ENCODE measurements around the gene CD72. TPM values are rescaled to one million over a fixed set of nuclear protein-coding genes. Genes with fewer than 3 reads are reported as not detected.
"Not testable (repeated sequence)": the region's sequence is repeated elsewhere in the genome, so short reads cannot be mapped to it uniquely, and the experiment has no call there.

Gene CD72
- total RNA-seq, 2 donors from 2014 or later: 7.5 to 43.2 TPM

- Mint-ChIP-seq H3K4me3 (peak overlapping the region; percentile 64), H3K4me1 (peaks cover 23% of the 10 kb centered on the region), H3K27me3 (no peaks in the 10 kb centered on the region), H3K27ac (peak overlapping the region; percentile 65), H3K36me3 (ENCODE audit: low read depth) (peaks cover 16% of the 10 kb centered on the region), H3K9me3 (peaks cover 4% of the 10 kb centered on the region)
- ATAC-seq (replicated peaks): no peak
Measured at GRCh38 chr9:35639631-35640030, 21.4 kb upstream of the CD72 start.

DNA sequence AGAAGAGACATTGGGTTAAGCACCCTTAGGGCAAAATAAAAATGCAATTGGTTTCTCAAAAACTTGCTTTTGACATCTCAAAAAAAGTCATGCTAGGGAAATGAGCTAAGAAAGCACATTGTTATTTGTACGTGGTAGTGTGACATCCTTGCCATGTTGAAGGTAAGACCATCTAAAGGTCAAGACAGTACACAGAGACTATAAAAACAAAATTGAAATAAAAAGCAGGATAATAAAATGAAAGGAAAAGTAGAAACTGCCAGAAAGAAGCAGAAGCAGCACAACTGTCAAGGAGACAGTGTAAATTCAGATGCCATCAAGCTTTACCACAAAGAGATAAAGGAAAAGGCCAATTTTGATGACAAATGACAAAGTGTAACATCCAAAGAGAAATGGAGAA is 21.0 kb upstream of the CD72 start:
- peak overlapping the region; percentile 64 for H3K4me3 Mint-ChIP-seq
- peak overlapping the region; percentile 65 for H3K27ac Mint-ChIP-seq
- H3K4me1 Mint-ChIP-seq: peaks cover 20% of the 10 kb centered on the region
- H3K36me3 Mint-ChIP-seq (ENCODE audit: low read depth): peaks cover 12% of the 10 kb centered on the region
- H3K9me3 Mint-ChIP-seq; ATAC-seq (replicated peaks); H3K27me3 Mint-ChIP-seq: not testable (repeated sequence)

DNA sequence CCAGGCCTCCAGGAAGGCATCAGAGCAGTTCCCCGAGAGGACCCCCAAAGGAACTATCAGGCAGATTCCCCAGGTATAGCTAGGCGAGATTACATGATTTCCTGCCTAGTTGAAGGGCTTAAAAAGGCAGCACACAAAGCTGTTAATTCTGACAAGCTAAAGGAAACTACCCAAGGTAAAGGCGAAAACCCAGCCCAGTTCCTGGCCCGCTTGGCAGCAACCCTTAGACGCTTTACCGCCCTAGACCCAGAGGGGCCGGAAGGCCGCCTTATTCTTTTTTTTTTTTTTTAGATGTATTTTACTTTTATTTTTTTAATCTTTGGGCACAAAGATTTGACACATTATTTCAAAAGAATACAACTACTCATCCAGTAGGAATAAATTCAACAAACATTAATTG is 20.5 kb upstream of the CD72 start:
- not testable (repeated sequence) for ATAC-seq (replicated peaks); H3K27me3 Mint-ChIP-seq; H3K27ac Mint-ChIP-seq; H3K9me3 Mint-ChIP-seq
- H3K36me3 Mint-ChIP-seq (ENCODE audit: low read depth): peaks cover 10% of the 10 kb centered on the region
- peaks cover 20% of the 10 kb centered on the region for H3K4me1 Mint-ChIP-seq
- H3K4me3 Mint-ChIP-seq: peak overlapping the region; percentile 64

DNA sequence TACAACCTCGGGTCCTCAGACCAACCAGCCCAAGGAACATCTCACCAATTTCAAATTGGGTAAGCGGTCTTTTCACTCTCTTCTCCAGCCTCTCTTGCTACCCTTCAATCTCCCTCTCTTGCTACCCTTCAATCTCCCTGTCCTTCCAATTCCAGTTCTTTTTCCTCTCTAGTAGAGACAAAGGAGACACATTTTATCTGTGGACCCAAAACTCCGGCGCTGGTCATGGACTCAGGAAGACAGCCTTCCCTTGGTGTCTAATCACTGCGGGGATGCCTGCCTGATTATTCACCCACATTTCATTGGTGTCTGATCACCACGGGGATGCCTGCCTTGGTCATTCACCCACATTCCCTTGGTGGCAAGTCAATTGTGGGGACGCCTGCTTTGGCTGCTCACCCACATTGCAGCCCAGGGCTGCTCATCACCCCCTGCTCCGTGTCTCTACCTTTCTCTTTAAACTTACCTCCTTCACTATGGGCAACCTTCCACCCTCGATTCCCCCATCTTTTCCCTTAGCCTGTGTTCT is 19.3 kb upstream of the CD72 start:
- H3K27me3 Mint-ChIP-seq; ATAC-seq (replicated peaks); H3K9me3 Mint-ChIP-seq; H3K27ac Mint-ChIP-seq; H3K4me3 Mint-ChIP-seq: not testable (repeated sequence)
- Mint-ChIP-seq H3K36me3 (ENCODE audit: low read depth) (peaks cover 10% of the 10 kb centered on the region), H3K4me1 (peaks cover 20% of the 10 kb centered on the region)

- Mint-ChIP-seq H3K36me3 (ENCODE audit: low read depth) (peaks cover 10% of the 10 kb centered on the region), H3K4me1 (peaks cover 20% of the 10 kb centered on the region)
- H3K9me3 Mint-ChIP-seq; H3K27ac Mint-ChIP-seq; H3K27me3 Mint-ChIP-seq; ATAC-seq (replicated peaks); H3K4me3 Mint-ChIP-seq: not testable (repeated sequence)
Measured at GRCh38 chr9:35636877-35637246, 18.6 kb upstream of the CD72 start.

- no peaks in the 10 kb centered on the region for H3K27me3 Mint-ChIP-seq
- H3K4me3 Mint-ChIP-seq: peak overlapping the region; percentile 28
- H3K36me3 Mint-ChIP-seq (ENCODE audit: low read depth): peaks cover 10% of the 10 kb centered on the region
- ATAC-seq (replicated peaks): no peak
- peaks cover 20% of the 10 kb centered on the region for H3K4me1 Mint-ChIP-seq
- H3K9me3 Mint-ChIP-seq: peaks cover 4% of the 10 kb centered on the region
- H3K27ac Mint-ChIP-seq: peak overlapping the region; percentile 9
Measured at GRCh38 chr9:35636135-35636876, 18.1 kb upstream of the CD72 start.

- no peak for ATAC-seq (replicated peaks)
- H3K4me1 Mint-ChIP-seq: peaks cover 20% of the 10 kb centered on the region
- peaks cover 4% of the 10 kb centered on the region for H3K9me3 Mint-ChIP-seq
- H3K27me3 Mint-ChIP-seq: no peaks in the 10 kb centered on the region
- peak overlapping the region; percentile 28 for H3K4me3 Mint-ChIP-seq
- peak overlapping the region; percentile 9 for H3K27ac Mint-ChIP-seq
- H3K36me3 Mint-ChIP-seq (ENCODE audit: low read depth): peaks cover 6% of the 10 kb centered on the region
Measured at GRCh38 chr9:35635730-35636129, 17.5 kb upstream of the CD72 start.

- no peaks in the 10 kb centered on the region for H3K4me1 Mint-ChIP-seq
- H3K27ac Mint-ChIP-seq: no peak overlapping the region
- H3K36me3 Mint-ChIP-seq (ENCODE audit: low read depth): no peaks in the 10 kb centered on the region
- no peaks in the 10 kb centered on the region for H3K27me3 Mint-ChIP-seq
- no peak overlapping the region for H3K4me3 Mint-ChIP-seq
- no peaks in the 10 kb centered on the region for H3K9me3 Mint-ChIP-seq
- ATAC-seq (replicated peaks): peak; percentile 21
Measured at GRCh38 chr9:35629597-35629996, 11.4 kb upstream of the CD72 start.

DNA sequence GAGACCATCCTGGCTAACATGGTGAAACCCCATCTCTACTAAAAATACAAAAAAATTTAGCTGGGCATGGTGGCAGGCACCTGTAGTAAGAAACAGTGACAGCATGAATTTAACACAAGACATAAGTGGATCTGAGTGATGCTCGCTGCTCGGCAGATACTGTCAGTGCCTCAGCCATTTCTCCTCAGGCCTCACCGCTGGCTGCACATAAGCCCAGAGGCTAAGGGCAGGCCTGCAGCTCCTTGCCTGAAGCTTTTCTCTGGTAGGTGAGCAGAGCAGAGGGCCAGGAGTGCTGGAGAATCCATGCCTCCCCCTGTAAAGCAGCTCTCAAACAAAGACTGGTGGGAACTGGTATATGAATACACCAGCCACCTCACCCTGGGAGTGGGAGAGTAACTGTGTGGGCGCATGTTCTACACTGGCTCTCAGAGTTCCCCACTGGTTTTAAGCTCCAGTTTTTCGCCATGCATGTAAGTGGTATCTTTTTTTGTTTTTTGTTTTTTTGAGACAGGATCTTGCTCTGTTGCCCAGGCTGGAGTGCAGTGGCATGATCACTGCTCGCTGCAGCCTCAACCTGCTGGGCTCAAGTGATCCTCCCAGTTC is 10.3 kb upstream of the CD72 start:
- H3K27me3 Mint-ChIP-seq: no peaks in the 10 kb centered on the region
- ATAC-seq (replicated peaks): no peak
- no peaks in the 10 kb centered on the region for H3K36me3 Mint-ChIP-seq (ENCODE audit: low read depth)
- no peak overlapping the region for H3K27ac Mint-ChIP-seq
- H3K4me3 Mint-ChIP-seq: no peak overlapping the region
- H3K4me1 Mint-ChIP-seq: no peaks in the 10 kb centered on the region
- no peaks in the 10 kb centered on the region for H3K9me3 Mint-ChIP-seq

DNA sequence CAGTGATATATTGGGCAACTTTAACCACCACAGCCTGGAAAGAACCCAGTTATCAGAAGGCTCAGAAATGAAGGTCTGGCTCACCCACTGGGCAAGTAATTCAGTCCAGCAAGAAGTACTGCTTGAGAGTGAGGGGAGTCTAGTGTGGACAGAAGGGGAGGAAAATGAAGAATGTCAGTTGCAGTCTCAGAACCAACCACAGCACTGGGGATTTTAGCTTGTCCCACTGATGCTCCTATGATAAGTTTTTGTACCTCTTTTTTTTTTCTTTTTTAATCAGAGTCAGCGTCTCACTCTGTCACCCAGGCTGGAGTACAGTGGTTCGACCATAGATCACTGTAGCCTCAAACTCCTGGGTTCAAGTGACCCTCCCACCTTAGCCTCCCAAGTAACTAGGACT is 9.4 kb upstream of the CD72 start:
- H3K9me3 Mint-ChIP-seq: no peaks in the 10 kb centered on the region
- no peak overlapping the region for H3K4me3 Mint-ChIP-seq
- no peak for ATAC-seq (replicated peaks)
- no peaks in the 10 kb centered on the region for H3K36me3 Mint-ChIP-seq (ENCODE audit: low read depth)
- no peaks in the 10 kb centered on the region for H3K27me3 Mint-ChIP-seq
- H3K27ac Mint-ChIP-seq: no peak overlapping the region
- H3K4me1 Mint-ChIP-seq: no peaks in the 10 kb centered on the region

DNA sequence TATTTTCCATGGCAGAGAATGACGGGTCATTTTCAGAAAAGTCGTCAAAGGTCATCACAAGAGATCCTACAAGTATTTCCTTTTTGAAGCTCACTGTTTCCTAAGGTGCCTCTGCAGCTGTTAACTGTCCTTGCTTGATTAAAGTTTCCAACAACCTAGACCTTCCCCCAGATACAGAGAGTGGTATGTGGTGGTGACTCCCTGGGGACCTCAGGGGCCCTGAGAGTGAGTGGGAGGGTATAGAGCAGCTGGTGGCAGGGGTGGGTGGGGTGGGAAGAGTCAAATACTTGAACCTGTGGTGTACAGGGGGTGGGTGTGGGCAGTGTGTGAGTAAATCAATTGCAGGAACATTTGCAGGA is 1.6 kb upstream of the CD72 start:
- Mint-ChIP-seq H3K9me3 (no peaks in the 10 kb centered on the region), H3K4me1 (peaks cover 33% of the 10 kb centered on the region), H3K36me3 (ENCODE audit: low read depth) (peaks cover 6% of the 10 kb centered on the region), H3K27ac (peak overlapping the region; percentile 94), H3K4me3 (peak overlapping the region; percentile 92), H3K27me3 (no peaks in the 10 kb centered on the region)
- peak; percentile 73 for ATAC-seq (replicated peaks)

DNA sequence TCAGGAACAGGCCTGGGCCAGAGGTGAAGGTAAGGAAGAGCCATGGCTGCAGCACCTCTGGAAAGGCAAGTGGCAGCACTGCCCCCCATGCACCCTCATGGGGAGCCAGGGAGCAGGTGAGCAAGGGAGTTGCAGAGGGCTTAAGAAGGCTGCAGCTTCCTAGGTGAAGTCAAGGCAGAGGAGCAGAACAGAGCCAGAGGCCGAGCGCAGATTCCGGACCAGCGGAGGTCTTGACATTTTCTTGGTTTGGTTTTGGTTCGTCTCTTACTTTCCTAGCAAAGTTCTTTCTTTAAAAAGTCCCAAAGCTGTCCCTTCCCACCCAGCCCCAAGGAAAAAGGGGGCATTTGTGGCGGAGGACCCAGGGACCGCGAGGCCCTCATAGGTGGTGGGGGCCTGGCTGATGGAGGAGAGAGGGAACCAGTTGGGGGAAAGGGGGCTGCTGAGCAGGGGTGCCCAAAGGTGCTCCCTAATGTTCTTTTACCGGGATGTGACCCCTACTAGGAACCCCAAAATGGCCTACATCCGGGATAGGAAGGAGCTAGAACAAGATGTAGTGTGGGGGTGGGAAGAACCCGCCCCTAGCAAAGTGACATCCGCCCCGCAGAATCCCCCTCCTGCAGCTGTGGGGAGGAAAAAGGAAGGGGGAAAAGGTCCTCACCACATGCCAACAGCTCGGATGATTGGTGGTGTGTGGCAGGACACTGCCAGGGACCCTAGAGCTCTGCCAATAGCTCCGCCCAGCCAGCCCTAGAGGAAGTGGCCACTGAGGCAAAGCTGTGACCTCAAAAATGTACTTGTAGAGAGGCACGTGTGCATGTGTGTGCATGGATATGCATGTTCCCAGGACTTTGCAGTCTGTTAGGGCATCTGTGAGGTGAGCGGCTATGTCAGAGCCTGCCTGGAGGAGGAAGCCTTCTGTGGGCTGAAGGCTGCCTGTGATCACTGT is 914 bp upstream of the CD72 start:
- Mint-ChIP-seq H3K27me3 (no peaks in the 10 kb centered on the region), H3K9me3 (no peaks in the 10 kb centered on the region), H3K36me3 (ENCODE audit: low read depth) (peaks cover 6% of the 10 kb centered on the region), H3K4me1 (peaks cover 33% of the 10 kb centered on the region), H3K4me3 (peak overlapping the region; percentile 92), H3K27ac (peak overlapping the region; percentile 94)
- peak; percentile 77 for ATAC-seq (replicated peaks)

- H3K9me3 Mint-ChIP-seq: no peaks in the 10 kb centered on the region
- peaks cover 6% of the 10 kb centered on the region for H3K36me3 Mint-ChIP-seq (ENCODE audit: low read depth)
- H3K27me3 Mint-ChIP-seq: no peaks in the 10 kb centered on the region
- peak overlapping the region; percentile 92 for H3K4me3 Mint-ChIP-seq
- peak overlapping the region; percentile 94 for H3K27ac Mint-ChIP-seq
- ATAC-seq (replicated peaks): no peak
- H3K4me1 Mint-ChIP-seq: peaks cover 33% of the 10 kb centered on the region
Measured at GRCh38 chr9:35617548-35617947, 665 bp downstream of the CD72 start.

DNA sequence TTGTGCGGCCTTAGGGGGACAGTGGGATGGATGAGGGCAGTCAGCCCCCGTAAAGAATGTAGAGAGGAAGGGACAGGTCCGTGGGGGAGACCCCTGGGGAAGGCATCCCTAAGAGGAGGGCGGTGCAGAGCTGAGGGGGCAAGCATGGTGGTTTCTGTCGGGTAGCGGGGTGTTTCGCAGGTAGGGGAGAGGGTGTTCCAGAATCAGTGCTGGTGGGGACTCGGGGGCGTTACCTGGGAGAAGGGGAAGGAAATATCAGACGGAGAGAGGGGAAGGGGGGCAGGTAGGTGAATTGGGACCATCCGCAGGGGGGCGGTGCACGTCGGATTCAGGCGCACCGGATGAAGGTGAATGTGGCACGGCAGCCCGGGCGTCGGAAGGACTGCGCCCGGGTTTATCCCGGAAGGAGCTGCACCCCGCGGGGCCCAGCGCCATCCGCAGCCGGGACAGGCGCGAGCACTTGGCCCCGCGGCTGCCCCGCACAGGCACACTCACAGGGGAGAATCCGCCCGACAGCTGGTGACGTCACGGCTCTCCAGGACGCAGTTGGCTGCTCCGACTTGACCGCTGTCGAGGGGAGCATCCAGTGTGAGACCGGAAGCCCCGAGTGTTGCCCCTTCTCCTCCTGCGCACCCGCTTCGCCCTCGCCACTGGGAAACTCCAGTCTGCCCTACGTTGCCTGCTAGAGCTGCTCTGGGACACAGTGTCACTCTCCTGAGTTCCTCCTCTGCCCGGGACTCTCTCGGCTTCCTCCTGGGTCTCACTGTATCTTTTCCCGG is 1.3 kb downstream of the CD72 start:
- peak; percentile 68 for ATAC-seq (replicated peaks)
- Mint-ChIP-seq H3K27ac (peak overlapping the region; percentile 94), H3K36me3 (ENCODE audit: low read depth) (peaks cover 6% of the 10 kb centered on the region), H3K9me3 (no peaks in the 10 kb centered on the region), H3K27me3 (no peaks in the 10 kb centered on the region), H3K4me3 (peak overlapping the region; percentile 92), H3K4me1 (peaks cover 33% of the 10 kb centered on the region)

All from activated T-helper 17 cell treated with anti-CD3 and anti-CD28 coated beads, Interleukin-2, amount 50 U/mL, for 72 hours (primary cell).